H9 (cell line): ENCODE measurements around the gene PDCD7. TPM values are rescaled to one million over a fixed set of nuclear protein-coding genes. Genes with fewer than 3 reads are reported as not detected.

Experiments
- DNase-seq: peaks from one replicate; pipeline ENCODE4 v3.0.0-alpha.2; 2017
- H2AFZ ChIP-seq: one replicate; pipeline ENCODE4 v1.6.1; 2013; ENCODE audit warnings: mild to moderate bottlenecking, low read length, control low read depth, moderate library complexity
- H2AK5ac ChIP-seq: 2 replicates; pipeline ENCODE4 v1.6.1; 2013; ENCODE audit warnings: low read length, control low read depth, mixed read lengths; ENCODE audit not compliant: insufficient read length
- H2BK120ac ChIP-seq: one replicate; pipeline ENCODE4 v1.6.1; 2013; ENCODE audit warnings: low read depth, mild to moderate bottlenecking, low read length, control low read depth, inconsistent platforms; ENCODE audit not compliant: poor library complexity, severe bottlenecking
- H2BK12ac ChIP-seq: 2 replicates; pipeline ENCODE4 v1.6.1; 2013; ENCODE audit warnings: low read length, control low read depth, mixed read lengths, low read depth; ENCODE audit not compliant: insufficient read length
- H2BK15ac ChIP-seq: 2 replicates; pipeline ENCODE4 v1.6.1; 2013; ENCODE audit warnings: low read depth, low read length, control low read depth
- H2BK20ac ChIP-seq: one replicate; pipeline ENCODE4 v1.6.1; 2013; ENCODE audit warnings: low read depth, mild to moderate bottlenecking, low read length, control low read depth, inconsistent platforms; ENCODE audit not compliant: poor library complexity, severe bottlenecking
- H2BK5ac ChIP-seq: 2 replicates; pipeline ENCODE4 v1.6.1; 2013; ENCODE audit warnings: low read length, control low read depth, mixed read lengths; ENCODE audit not compliant: insufficient read length
- H3K14ac ChIP-seq: 2 replicates; pipeline ENCODE4 v1.6.1; 2013; ENCODE audit warnings: low read length, control low read depth; ENCODE audit not compliant: insufficient read depth
- H3K18ac ChIP-seq: 2 replicates; pipeline ENCODE4 v1.6.1; 2013; ENCODE audit warnings: low read depth, mild to moderate bottlenecking, mixed read lengths, low read length, control low read depth; ENCODE audit not compliant: insufficient read length
- H3K23ac ChIP-seq: 2 replicates; pipeline ENCODE4 v1.6.1; 2013; ENCODE audit warnings: low read length, control low read depth, mixed read lengths, low read depth; ENCODE audit not compliant: insufficient read length
- H3K23me2 ChIP-seq: 2 replicates; pipeline ENCODE4 v1.6.1; 2013; ENCODE audit warnings: low read depth, mild to moderate bottlenecking, mixed read lengths, low read length, control low read depth; ENCODE audit not compliant: insufficient read length, poor library complexity, severe bottlenecking
- H3K27ac ChIP-seq: 2 replicates; pipeline ENCODE4 v1.5.1; 2013; ENCODE audit warnings: low read length, control low read depth, mixed read lengths, low read depth; ENCODE audit not compliant: insufficient read length
- H3K27me3 ChIP-seq: 2 replicates; pipeline ENCODE4 v1.6.1; 2013; ENCODE audit warnings: low read length, control low read depth, inconsistent platforms; ENCODE audit not compliant: insufficient read depth
- H3K4ac ChIP-seq: 2 replicates; pipeline ENCODE4 v1.6.1; 2013; ENCODE audit warnings: low read depth, mild to moderate bottlenecking, control low read depth, inconsistent platforms, low read length, moderate library complexity
- H3K4me1 ChIP-seq: 2 replicates; pipeline ENCODE4 v1.6.1; 2013; ENCODE audit warnings: low read length, control low read depth, inconsistent platforms; ENCODE audit not compliant: insufficient read depth
- H3K4me2 ChIP-seq: 2 replicates; pipeline ENCODE4 v1.6.1; 2013; ENCODE audit warnings: low read length, control low read depth, mixed read lengths; ENCODE audit not compliant: insufficient read length, insufficient read depth
- H3K56ac ChIP-seq: 2 replicates; pipeline ENCODE4 v1.6.1; 2013; ENCODE audit warnings: low read depth, mild to moderate bottlenecking, mixed read lengths, low read length, control low read depth; ENCODE audit not compliant: insufficient read length
- H3K79me1 ChIP-seq: 2 replicates; pipeline ENCODE4 v1.6.1; 2013; ENCODE audit warnings: low read depth, mild to moderate bottlenecking, moderate library complexity, low read length, control low read depth, inconsistent platforms; ENCODE audit not compliant: insufficient read depth, poor library complexity, severe bottlenecking
- H3K79me2 ChIP-seq: 2 replicates; pipeline ENCODE4 v1.6.1; 2013; ENCODE audit warnings: low read length, control low read depth, inconsistent platforms; ENCODE audit not compliant: insufficient read depth
- H3K9ac ChIP-seq: 2 replicates; pipeline ENCODE4 v1.6.1; 2013; ENCODE audit warnings: low read length, control low read depth, mixed read lengths; ENCODE audit not compliant: insufficient read length; ENCODE audit errors: extremely low read depth
- H3K9me3 ChIP-seq: one replicate; pipeline ENCODE4 v1.6.1; 2013; ENCODE audit warnings: low read depth, low read length, inconsistent platforms; ENCODE audit not compliant: control insufficient read depth
- H3T11ph ChIP-seq: one replicate; pipeline ENCODE4 v1.6.1; 2013; ENCODE audit warnings: mild to moderate bottlenecking, low read length, control low read depth, inconsistent platforms
- H4K20me1 ChIP-seq: one replicate; pipeline ENCODE4 v1.6.1; 2013; ENCODE audit not compliant: control insufficient read depth, insufficient read length, insufficient read depth
- H4K5ac ChIP-seq: 2 replicates; pipeline ENCODE4 v1.6.1; 2013; ENCODE audit warnings: low read depth, mild to moderate bottlenecking, mixed read lengths, low read length, control low read depth; ENCODE audit not compliant: insufficient read length
- H4K8ac ChIP-seq: replicated peaks from 2 replicates; pipeline ENCODE4 v1.6.1; 2013; ENCODE audit warnings: low read length, control low read depth, mixed read lengths, low read depth; ENCODE audit not compliant: insufficient read length
- H4K91ac ChIP-seq: 2 replicates; pipeline ENCODE4 v1.6.1; 2013; ENCODE audit warnings: low read depth, mild to moderate bottlenecking, moderate library complexity, mixed read lengths, low read length, control low read depth; ENCODE audit not compliant: insufficient read length
- H3K27ac Mint-ChIP-seq, 3 experiments: 2 replicates in 2 of 3; 3 replicates in 1 of 3; pipeline ENCODE4 v1.8.0; 2020 to 2021; ENCODE audit warnings: mixed read lengths in 3 of 3, mild to moderate bottlenecking in 1 of 3, moderate library complexity in 1 of 3
- H3K27me3 Mint-ChIP-seq: 2 replicates; pipeline ENCODE4 v1.8.0; 2021; ENCODE audit warnings: low read depth, mild to moderate bottlenecking, moderate library complexity, mixed read lengths
- H3K36me3 Mint-ChIP-seq, 3 experiments: 2 replicates in 2 of 3; 3 replicates in 1 of 3; pipeline ENCODE4 v1.8.0; 2020 to 2021; ENCODE audit warnings: low read depth in 3 of 3, mixed read lengths in 3 of 3; ENCODE audit not compliant: insufficient read depth in 1 of 3
- H3K4me1 Mint-ChIP-seq, 2 experiments: 2 replicates each; pipeline ENCODE4 v1.8.0; 2020; ENCODE audit warnings: mixed read lengths in 2 of 2
- H3K4me3 Mint-ChIP-seq, 2 experiments: 2 replicates in 1 of 2; 3 replicates in 1 of 2; pipeline ENCODE4 v1.8.0; 2020 to 2021; ENCODE audit warnings: mild to moderate bottlenecking in 2 of 2, mixed read lengths in 2 of 2, moderate library complexity in 1 of 2
- H3K9me3 Mint-ChIP-seq, 2 experiments: 2 replicates in 1 of 2; 3 replicates in 1 of 2; pipeline ENCODE4 v1.8.0; 2020; ENCODE audit warnings: mild to moderate bottlenecking in 2 of 2, mixed read lengths in 2 of 2, moderate library complexity in 1 of 2
- WGBS: extraction: QIAGEN DNeasy Blood & Tissue Kit; methylation state at CpG from one replicate; pipeline ENCODE4 v1.1.7; 2013; ENCODE audit warnings: missing lambda C conversion rate, low lambda C conversion rate, mixed read lengths; ENCODE audit not compliant: insufficient read length; ENCODE audit errors: extremely low coverage; 5-methylcytosine and 5-hydroxymethylcytosine counted together
- total RNA-seq: library from RNA; stranded (reverse); gene quantifications from 2 replicates; pipeline ENCODE4 v1.2.1, GENCODE V29; 2021
- TF ChIP-seq, protein P1 (sequence below): fragments of 200-600 bp; sonication (generic); conservative IDR thresholded peaks from 3 replicates; pipeline ENCODE4 v1.8.0; 2021; ENCODE audit warnings: antibody characterized with exemption, mild to moderate bottlenecking

PDCD7 gene
- total RNA-seq, 1 experiment from 2014 or later, result 35.2 TPM

DNA sequence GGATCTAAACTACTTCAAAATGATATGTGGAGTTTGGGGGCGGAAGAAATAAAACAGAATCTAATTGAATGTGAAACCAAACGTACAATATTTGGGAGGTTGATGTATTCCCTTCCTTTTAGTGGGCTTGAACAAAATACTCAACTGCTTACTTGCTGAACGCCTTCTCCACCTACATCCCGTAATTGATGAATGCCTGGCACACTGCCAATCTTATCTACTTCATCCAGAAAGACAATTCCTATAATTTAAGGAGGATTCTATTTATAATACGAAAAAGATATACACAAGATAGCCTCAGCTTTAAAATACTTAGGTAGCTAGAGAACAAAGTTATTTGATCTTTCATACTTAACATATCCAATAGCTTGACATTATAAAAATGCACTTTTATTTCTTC, 23.1 kb upstream of the PDCD7 start:
- Histone ChIP-seq H3T11ph (no peak overlapping the region), H2AK5ac (no peak overlapping the region), H2BK12ac (no peak overlapping the region), H3K27ac (no peak overlapping the region), H4K8ac (no peak overlapping the region), H3K27me3 (no peaks in the 10 kb centered on the region), H3K14ac (no peak overlapping the region), H2AFZ (no peak overlapping the region), H3K23me2 (no peaks in the 10 kb centered on the region), H3K4me1 (no peaks in the 10 kb centered on the region), H3K9ac (no peak overlapping the region), H4K5ac (no peak overlapping the region), H4K20me1 (no peaks in the 10 kb centered on the region), H2BK120ac (no peak overlapping the region), H3K79me2 (no peaks in the 10 kb centered on the region), H3K56ac (no peak overlapping the region), H3K23ac (no peak overlapping the region), H3K79me1 (no peaks in the 10 kb centered on the region), H3K18ac (no peak overlapping the region), H3K9me3 (no peaks in the 10 kb centered on the region), H3K4me2 (no peak overlapping the region), H2BK15ac (no peak overlapping the region), H3K4ac (no peak overlapping the region), H2BK5ac (no peak overlapping the region), H2BK20ac (no peak overlapping the region), H4K91ac (no peak overlapping the region)
- Mint-ChIP-seq H3K27me3 (no peaks in the 10 kb centered on the region), H3K4me3 (no peak overlapping the region), H3K27ac (no peak overlapping the region), H3K4me1 (no peaks in the 10 kb centered on the region), H3K9me3 (no peaks in the 10 kb centered on the region), H3K36me3 (peaks cover 20 to 53% (median 49%) of the 10 kb centered on the region in 3 experiments; a peak in 6 of 7 replicates)
- no peak for DNase-seq
- TF ChIP-seq, protein P1, sequence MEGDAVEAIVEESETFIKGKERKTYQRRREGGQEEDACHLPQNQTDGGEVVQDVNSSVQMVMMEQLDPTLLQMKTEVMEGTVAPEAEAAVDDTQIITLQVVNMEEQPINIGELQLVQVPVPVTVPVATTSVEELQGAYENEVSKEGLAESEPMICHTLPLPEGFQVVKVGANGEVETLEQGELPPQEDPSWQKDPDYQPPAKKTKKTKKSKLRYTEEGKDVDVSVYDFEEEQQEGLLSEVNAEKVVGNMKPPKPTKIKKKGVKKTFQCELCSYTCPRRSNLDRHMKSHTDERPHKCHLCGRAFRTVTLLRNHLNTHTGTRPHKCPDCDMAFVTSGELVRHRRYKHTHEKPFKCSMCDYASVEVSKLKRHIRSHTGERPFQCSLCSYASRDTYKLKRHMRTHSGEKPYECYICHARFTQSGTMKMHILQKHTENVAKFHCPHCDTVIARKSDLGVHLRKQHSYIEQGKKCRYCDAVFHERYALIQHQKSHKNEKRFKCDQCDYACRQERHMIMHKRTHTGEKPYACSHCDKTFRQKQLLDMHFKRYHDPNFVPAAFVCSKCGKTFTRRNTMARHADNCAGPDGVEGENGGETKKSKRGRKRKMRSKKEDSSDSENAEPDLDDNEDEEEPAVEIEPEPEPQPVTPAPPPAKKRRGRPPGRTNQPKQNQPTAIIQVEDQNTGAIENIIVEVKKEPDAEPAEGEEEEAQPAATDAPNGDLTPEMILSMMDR, result no peak
- no CpG with 5 or more reads among the region's 5 CpGs for WGBS
